Keratinocyte (primary cell): Measurements from ENCODE around the gene DLX3. TPM values are rescaled to one million over a fixed set of nuclear protein-coding genes. Genes with fewer than 3 reads are reported as not detected.

Experiments
- DNase-seq: peaks from one replicate; pipeline ENCODE4 v3.0.0-alpha.2; 2011; ENCODE audit warnings: low read depth, missing footprints, low spot score
- FAIRE-seq: peaks from 2 replicates; lab custom pipeline; 2011; peaks lifted over from hg19 to GRCh38; lab: Jason Lieb, UNC
- H2AFZ ChIP-seq: 2 replicates; pipeline ENCODE4 v1.6.0; 2012; ENCODE audit warnings: low read length, control low read depth, inconsistent platforms; ENCODE audit not compliant: control insufficient read depth
- H3K27ac ChIP-seq: 2 replicates; pipeline ENCODE4 v1.5.1; 2011; ENCODE audit warnings: low read length; ENCODE audit not compliant: control insufficient read depth, insufficient read depth
- H3K27me3 ChIP-seq: 3 replicates; pipeline ENCODE4 v1.6.0; 2011; ENCODE audit warnings: low read length; ENCODE audit not compliant: control insufficient read depth, insufficient read depth; ENCODE audit errors: extremely low read depth
- H3K36me3 ChIP-seq, 2 experiments: 2 replicates in 1 of 2; 3 replicates in 1 of 2; pipeline ENCODE4 v1.5.1; 2011; ENCODE audit warnings: low read length in 2 of 2, mild to moderate bottlenecking in 1 of 2; ENCODE audit not compliant: control insufficient read depth in 2 of 2, insufficient read depth in 2 of 2; ENCODE audit errors: extremely low read depth in 1 of 2
- H3K4me1 ChIP-seq: 3 replicates; pipeline ENCODE4 v1.5.1; 2011; ENCODE audit warnings: low read length; ENCODE audit not compliant: control insufficient read depth, insufficient read depth; ENCODE audit errors: extremely low read depth
- H3K4me2 ChIP-seq: 3 replicates; pipeline ENCODE4 v1.6.0; 2011; ENCODE audit warnings: low read depth, low read length; ENCODE audit not compliant: control insufficient read depth, insufficient read depth; ENCODE audit errors: extremely low read depth
- H3K4me3 ChIP-seq, 3 experiments: fragments of 200-600 bp in 1 of 3; sonication (generic) in 1 of 3; 2 replicates in 2 of 3; 3 replicates in 1 of 3; pipeline ENCODE4 v1.5.1; 2011 to 2016; ENCODE audit warnings: low read length in 3 of 3, mild to moderate bottlenecking in 3 of 3, control low read depth in 2 of 3, inconsistent platforms in 1 of 3, low read depth in 1 of 3, mixed read lengths in 1 of 3, mixed run types in 1 of 3, moderate library complexity in 1 of 3; ENCODE audit not compliant: control insufficient read depth in 2 of 3, insufficient read depth in 2 of 3; ENCODE audit errors: extremely low read depth in 1 of 3
- H3K79me2 ChIP-seq: 2 replicates; pipeline ENCODE4 v1.6.0; 2012; ENCODE audit warnings: low read length; ENCODE audit not compliant: control insufficient read depth, insufficient read depth
- H3K9ac ChIP-seq: 3 replicates; pipeline ENCODE4 v1.6.0; 2011; ENCODE audit warnings: low read length; ENCODE audit not compliant: control insufficient read depth, insufficient read depth; ENCODE audit errors: extremely low read depth
- H3K9me1 ChIP-seq: 3 replicates; pipeline ENCODE4 v1.6.0; 2011; ENCODE audit warnings: low read length; ENCODE audit not compliant: control insufficient read depth, insufficient read depth; ENCODE audit errors: extremely low read depth
- H3K9me3 ChIP-seq: 2 replicates; pipeline ENCODE4 v1.5.1; 2012; ENCODE audit warnings: low read depth, low read length; ENCODE audit not compliant: control insufficient read depth
- H4K20me1 ChIP-seq: 3 replicates; pipeline ENCODE4 v1.6.0; 2011; ENCODE audit warnings: low read length; ENCODE audit not compliant: control insufficient read depth, insufficient read depth; ENCODE audit errors: extremely low read depth
- EZH2 ChIP-seq: IDR thresholded peaks from one replicate; pipeline ENCODE4 v1.6.1; 2012; ENCODE audit warnings: inconsistent platforms, mild to moderate bottlenecking, low read length, moderate library complexity
- dilution Hi-C: fragments of 300-500 bp; cut with MboI; formaldehyde crosslinking; loops from one replicate; pipeline ENCODE4 v1.7.0; 2020; ENCODE audit warnings: low sequenced_read_pairs; ENCODE audit not compliant: extremely low pct_ligation_motif_present
- polyA plus RNA-seq, 5 experiments: library from polyadenylated mRNA; depleted of rRNA in 3 of 5; stranded (reverse) in 3 of 5; stranded (forward) in 1 of 5; unstranded in 1 of 5; fragments of >200 nt; gene quantifications; 1 replicate in 1 of 5; 2 replicates in 3 of 5; 3 replicates in 1 of 5; pipeline versions ENCODE4 v1.2.1 to v1.2.3, GENCODE V29; 2011 to 2012; ENCODE audit warnings: missing spikeins in 2 of 5, low read depth in 1 of 5, low replicate concordance in 1 of 5
- TF ChIP-seq, protein P1 (sequence below), 3 experiments: IDR thresholded peaks in 1 of 3; conservative IDR thresholded peaks in 1 of 3; optimal IDR thresholded peaks in 1 of 3; 2 replicates in 2 of 3; 3 replicates in 1 of 3; pipeline versions ENCODE3 to v1.5.1; 2011; ENCODE audit warnings: low read length in 3 of 3, mild to moderate bottlenecking in 3 of 3, moderate library complexity in 2 of 3, control low read depth in 1 of 3, inconsistent platforms in 1 of 3; ENCODE audit not compliant: insufficient read depth in 2 of 3; ENCODE audit errors: extremely low read depth in 1 of 3

Gene DLX3
- polyA plus RNA-seq, 1 donor (not counting 4 experiments of a cell fraction or from before 2014, with no cell fraction given), result 0.72 TPM

DNA sequence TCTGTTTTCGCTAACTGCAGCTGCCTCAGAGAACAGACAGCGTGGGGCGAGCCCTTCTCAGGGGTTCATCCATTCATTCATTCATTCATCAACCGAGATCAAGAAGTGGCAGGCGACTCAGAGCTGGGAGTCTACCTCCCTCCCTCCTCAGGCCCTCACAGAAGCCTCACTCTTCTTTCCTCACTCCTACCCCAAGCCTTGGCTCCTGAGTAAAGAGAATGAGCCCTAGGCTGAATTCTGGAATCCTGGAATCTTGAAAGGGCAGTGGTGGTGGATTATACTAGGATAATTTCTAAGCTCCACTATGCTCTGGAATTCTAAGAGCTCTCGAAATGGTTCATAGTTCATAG is 2.3 kb upstream of the DLX3 start:
- peak overlapping the region; percentile 88 for H3K4me2 ChIP-seq
- TF ChIP-seq, protein P1, sequence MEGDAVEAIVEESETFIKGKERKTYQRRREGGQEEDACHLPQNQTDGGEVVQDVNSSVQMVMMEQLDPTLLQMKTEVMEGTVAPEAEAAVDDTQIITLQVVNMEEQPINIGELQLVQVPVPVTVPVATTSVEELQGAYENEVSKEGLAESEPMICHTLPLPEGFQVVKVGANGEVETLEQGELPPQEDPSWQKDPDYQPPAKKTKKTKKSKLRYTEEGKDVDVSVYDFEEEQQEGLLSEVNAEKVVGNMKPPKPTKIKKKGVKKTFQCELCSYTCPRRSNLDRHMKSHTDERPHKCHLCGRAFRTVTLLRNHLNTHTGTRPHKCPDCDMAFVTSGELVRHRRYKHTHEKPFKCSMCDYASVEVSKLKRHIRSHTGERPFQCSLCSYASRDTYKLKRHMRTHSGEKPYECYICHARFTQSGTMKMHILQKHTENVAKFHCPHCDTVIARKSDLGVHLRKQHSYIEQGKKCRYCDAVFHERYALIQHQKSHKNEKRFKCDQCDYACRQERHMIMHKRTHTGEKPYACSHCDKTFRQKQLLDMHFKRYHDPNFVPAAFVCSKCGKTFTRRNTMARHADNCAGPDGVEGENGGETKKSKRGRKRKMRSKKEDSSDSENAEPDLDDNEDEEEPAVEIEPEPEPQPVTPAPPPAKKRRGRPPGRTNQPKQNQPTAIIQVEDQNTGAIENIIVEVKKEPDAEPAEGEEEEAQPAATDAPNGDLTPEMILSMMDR (optimal IDR thresholded peaks at IDR 0.05 in 1 of 3, IDR thresholded peaks at IDR 0.05 in 1 of 3, conservative IDR thresholded peaks at IDR 0.05 in 1 of 3; ENCODE audit: extremely low read depth in 1 of 3, insufficient read depth in 2 of 3, low read length in 3 of 3), result no peak
- no peak for TF ChIP-seq EZH2
- dilution Hi-C loops, result loop anchor here (10.0 kb wide), 1 partner anchor 112 kb away; no protein-coding TSS in a partner anchor
- H3K4me3 ChIP-seq, result peak overlapping the region in 2 of 3 experiments; percentile 41 to 67
- no peak overlapping the region for H2AFZ ChIP-seq
- no peak overlapping the region for H3K9ac ChIP-seq
- no peaks in the 10 kb centered on the region for H4K20me1 ChIP-seq
- H3K4me1 ChIP-seq, result peaks cover 37% of the 10 kb centered on the region
- H3K36me3 ChIP-seq, result no peaks in the 10 kb centered on the region
- no peaks in the 10 kb centered on the region for H3K9me3 ChIP-seq
- no peak for DNase-seq
- no peak for FAIRE-seq
- peaks cover 54% of the 10 kb centered on the region for H3K27me3 ChIP-seq
- H3K9me1 ChIP-seq, result no peaks in the 10 kb centered on the region
- no peaks in the 10 kb centered on the region for H3K79me2 ChIP-seq
- no peak overlapping the region for H3K27ac ChIP-seq

DNA sequence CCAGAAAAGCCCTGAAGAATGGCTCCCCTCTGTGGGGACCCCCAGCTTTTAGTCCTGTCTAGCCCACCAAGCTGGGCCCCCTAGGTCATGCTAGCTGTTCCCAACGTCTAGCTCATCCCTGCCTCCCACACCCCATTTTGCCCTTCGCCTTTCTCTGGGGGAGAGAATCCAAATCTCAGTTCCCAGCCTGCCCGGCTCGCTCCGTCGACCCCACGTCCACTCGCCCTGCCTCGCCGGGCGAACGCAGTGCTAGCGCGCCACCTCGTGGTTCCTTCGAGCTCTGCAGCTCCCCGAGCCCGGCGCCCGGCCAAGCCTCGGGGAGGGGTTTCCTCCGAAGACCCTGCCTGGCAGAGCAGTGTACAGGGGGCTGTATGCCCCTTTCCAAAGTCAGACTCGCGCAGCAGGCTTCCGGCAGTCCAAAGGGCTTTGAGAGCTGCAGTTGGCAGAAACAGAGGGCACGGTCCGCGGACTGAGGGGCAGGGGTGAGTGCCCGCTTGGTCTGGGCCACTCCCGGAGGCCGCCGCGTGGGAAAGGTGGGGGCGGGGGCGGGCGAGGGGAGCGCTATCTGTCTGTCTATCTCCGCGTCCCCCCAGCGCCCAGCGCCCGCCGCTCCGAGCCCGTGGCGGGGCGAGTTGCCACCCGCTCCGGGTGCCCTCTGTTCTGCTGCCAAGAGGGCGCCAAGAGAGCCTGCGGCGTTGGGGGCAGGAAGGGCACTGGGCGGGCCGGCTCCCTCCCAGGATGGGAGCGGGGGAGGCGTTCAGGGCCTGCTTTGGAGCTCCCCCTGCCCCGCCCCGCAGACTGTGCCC is 1.7 kb upstream of the DLX3 start:
- TF ChIP-seq EZH2, result no peak
- TF ChIP-seq, protein P1 (optimal IDR thresholded peaks at IDR 0.05 in 1 of 3, IDR thresholded peaks at IDR 0.05 in 1 of 3, conservative IDR thresholded peaks at IDR 0.05 in 1 of 3; ENCODE audit: extremely low read depth in 1 of 3, insufficient read depth in 2 of 3, low read length in 3 of 3), result peak; percentile 83 to 99 (median 95)

More for the DNA sequence above, 1.7 kb upstream of the DLX3 start:
- Histone ChIP-seq H2AFZ (peak overlapping the region; percentile 72), H4K20me1 (no peaks in the 10 kb centered on the region), H3K4me3 (peak overlapping the region; percentile 41 to 67 (median 67)), H3K27ac (no peak overlapping the region), H3K9me1 (no peaks in the 10 kb centered on the region), H3K9me3 (no peaks in the 10 kb centered on the region), H3K4me1 (peaks cover 37% of the 10 kb centered on the region), H3K27me3 (peaks cover 48% of the 10 kb centered on the region), H3K4me2 (peak overlapping the region; percentile 88), H3K79me2 (no peaks in the 10 kb centered on the region), H3K9ac (peak overlapping the region; percentile 36), H3K36me3 (no peaks in the 10 kb centered on the region)
- no peak for DNase-seq
- dilution Hi-C loops, result loop anchor here (10.0 kb wide), 1 partner anchor 112 kb away; no protein-coding TSS in a partner anchor
- no peak for FAIRE-seq
